H1 (cell line): ENCODE results near the gene THPO. TPM values are rescaled to one million over a fixed set of nuclear protein-coding genes. Genes with fewer than 3 reads are reported as not detected.
A peak's percentile ranks its signal among the peaks of the same experiment; 100 is the strongest.

Experiments used
- CTCF ChIA-PET: fragments of 300-600 bp; sonication (Branson Sonifier 250); formaldehyde crosslinking; loops from one replicate; lab custom pipeline; 2021; ENCODE audit not compliant: partially characterized antibody; lab: Charles Lee
- POLR2A ChIA-PET: fragments of 300-600 bp; sonication (Branson Sonifier 250); formaldehyde crosslinking; loops from one replicate; lab custom pipeline; 2021; ENCODE audit warnings: inconsistent platforms; ENCODE audit not compliant: partially characterized antibody; lab: Charles Lee
- DNase-seq, 2 experiments: peaks; one replicate each; pipeline versions ENCODE4 v3.0.0 to v3.0.0-alpha.2; 2010 to 2022; ENCODE audit warnings: low spot score in 2 of 2, low read depth in 1 of 2, mixed read lengths in 1 of 2
- FAIRE-seq: peaks from 2 replicates; lab custom pipeline; 2011; peaks lifted over from hg19 to GRCh38; lab: Jason Lieb, UNC
- H2AFZ ChIP-seq: 2 replicates; pipeline ENCODE4 v1.8.1; 2012; ENCODE audit warnings: low read length, inconsistent platforms
- H2AK5ac ChIP-seq: 2 replicates; pipeline ENCODE4 v1.6.1; 2013; ENCODE audit warnings: low read depth, low read length
- H2BK120ac ChIP-seq: replicated peaks from 2 replicates; pipeline ENCODE3; 2013; ENCODE audit warnings: low read depth, low read length, inconsistent platforms
- H2BK12ac ChIP-seq: 2 replicates; pipeline ENCODE4 v1.6.1; 2013; ENCODE audit warnings: low read depth, low read length
- H2BK15ac ChIP-seq: 2 replicates; pipeline ENCODE4 v1.6.1; 2013; ENCODE audit warnings: low read length
- H2BK20ac ChIP-seq: 2 replicates; pipeline ENCODE4 v1.6.1; 2013; ENCODE audit warnings: low read length
- H2BK5ac ChIP-seq: 2 replicates; pipeline ENCODE4 v1.6.1; 2013; ENCODE audit warnings: low read depth, low read length
- H3K14ac ChIP-seq: 2 replicates; pipeline ENCODE4 v1.6.1; 2013; ENCODE audit warnings: inconsistent platforms; ENCODE audit not compliant: insufficient read length
- H3K18ac ChIP-seq: 2 replicates; pipeline ENCODE4 v1.6.1; 2013; ENCODE audit warnings: low read length; ENCODE audit errors: extremely low read depth
- H3K23ac ChIP-seq: 2 replicates; pipeline ENCODE4 v1.6.1; 2013; ENCODE audit warnings: inconsistent platforms; ENCODE audit not compliant: insufficient read length
- H3K23me2 ChIP-seq: 2 replicates; pipeline ENCODE4 v1.6.1; 2013; ENCODE audit warnings: low read depth, low read length
- H3K27ac ChIP-seq: 2 replicates; pipeline ENCODE4 v1.6.1; 2011; ENCODE audit warnings: low read depth, low read length, inconsistent platforms
- H3K27me3 ChIP-seq, 4 experiments: replicated peaks in 1 of 4; 1 replicate in 1 of 4; 2 replicates in 3 of 4; pipeline versions ENCODE4 v1.6.1 to v1.8.1; 2011 to 2013; ENCODE audit warnings: low read length in 3 of 4, mild to moderate bottlenecking in 3 of 4, inconsistent platforms in 2 of 4, mixed read lengths in 2 of 4, moderate library complexity in 1 of 4; ENCODE audit not compliant: control insufficient read depth in 3 of 4, insufficient read depth in 3 of 4; ENCODE audit errors: extremely low read depth in 1 of 4
- H3K36me3 ChIP-seq, 4 experiments: 2 replicates each; pipeline versions ENCODE4 v1.6.1 to v1.8.1; 2011 to 2013; ENCODE audit warnings: mild to moderate bottlenecking in 4 of 4, low read length in 3 of 4, moderate library complexity in 2 of 4, control low read depth in 1 of 4, inconsistent platforms in 1 of 4; ENCODE audit not compliant: insufficient read depth in 4 of 4, control insufficient read depth in 2 of 4
- H3K4ac ChIP-seq: replicated peaks from 2 replicates; pipeline ENCODE3; 2013; ENCODE audit warnings: low read length, low read depth, mixed read lengths, inconsistent platforms; ENCODE audit not compliant: insufficient read length
- H3K4me1 ChIP-seq, 4 experiments: replicated peaks in 1 of 4; 1 replicate in 1 of 4; 2 replicates in 3 of 4; pipeline versions ENCODE4 v1.6.1 to v1.8.1; 2011 to 2013; ENCODE audit warnings: low read length in 3 of 4, inconsistent platforms in 2 of 4, mixed read lengths in 1 of 4; ENCODE audit not compliant: insufficient read depth in 4 of 4, control insufficient read depth in 3 of 4
- H3K4me2 ChIP-seq, 2 experiments: 2 replicates each; pipeline versions ENCODE4 v1.6.1 to v1.8.1; 2011 to 2013; ENCODE audit warnings: low read depth in 2 of 2, low read length in 2 of 2, control low read depth in 1 of 2, inconsistent platforms in 1 of 2, mild to moderate bottlenecking in 1 of 2; ENCODE audit not compliant: insufficient read depth in 1 of 2
- H3K4me3 ChIP-seq, 4 experiments: fragments of 200-600, 300-600 bp in 1 of 4; sonication (generic), shearing (Covaris generic), sonication (Bioruptor Twin) in 1 of 4; 2 replicates each; pipeline versions ENCODE4 v1.5.1 to v1.8.1; 2011 to 2016; ENCODE audit warnings: low read length in 4 of 4, low read depth in 3 of 4, control low read depth in 2 of 4, inconsistent platforms in 2 of 4, mild to moderate bottlenecking in 2 of 4, mixed read lengths in 1 of 4, moderate library complexity in 1 of 4; ENCODE audit not compliant: insufficient read depth in 2 of 4; ENCODE audit errors: extremely low read depth in 1 of 4
- H3K56ac ChIP-seq: replicated peaks from 2 replicates; pipeline ENCODE3; 2013; ENCODE audit warnings: low read depth, mild to moderate bottlenecking, mixed read lengths, low read length, inconsistent platforms; ENCODE audit not compliant: insufficient read length
- H3K79me1 ChIP-seq: 2 replicates; pipeline ENCODE4 v1.6.1; 2013; ENCODE audit warnings: low read depth, low read length, control low read depth
- H3K79me2 ChIP-seq, 2 experiments: 2 replicates each; pipeline versions ENCODE4 v1.6.1 to v1.8.1; 2012 to 2013; ENCODE audit warnings: low read length in 2 of 2, mild to moderate bottlenecking in 2 of 2, inconsistent platforms in 1 of 2; ENCODE audit not compliant: insufficient read depth in 2 of 2, control insufficient read depth in 1 of 2
- H3K9ac ChIP-seq, 4 experiments: replicated peaks in 1 of 4; 1 replicate in 1 of 4; 2 replicates in 3 of 4; pipeline versions ENCODE4 v1.6.1 to v1.8.1; 2011 to 2013; ENCODE audit warnings: low read depth in 3 of 4, low read length in 3 of 4, control low read depth in 2 of 4, mild to moderate bottlenecking in 2 of 4, moderate library complexity in 2 of 4, inconsistent platforms in 1 of 4; ENCODE audit errors: extremely low read depth in 1 of 4
- H3K9me3 ChIP-seq, 2 experiments: 2 replicates each; pipeline versions ENCODE4 v1.6.1 to v1.8.1; 2012 to 2013; ENCODE audit warnings: mild to moderate bottlenecking in 2 of 2, moderate library complexity in 2 of 2, control low read depth in 1 of 2, inconsistent platforms in 1 of 2, low read depth in 1 of 2, low read length in 1 of 2, mixed read lengths in 1 of 2; ENCODE audit not compliant: insufficient read depth in 2 of 2
- H4K20me1 ChIP-seq, 2 experiments: replicated peaks in 1 of 2; 2 replicates each; pipeline versions ENCODE3 to v1.8.1; 2011 to 2013; ENCODE audit warnings: inconsistent platforms in 2 of 2, low read length in 2 of 2, mild to moderate bottlenecking in 1 of 2; ENCODE audit not compliant: insufficient read depth in 2 of 2, control insufficient read depth in 1 of 2
- H4K5ac ChIP-seq: 2 replicates; pipeline ENCODE4 v1.6.1; 2013; ENCODE audit warnings: low read length, low read depth, mixed read lengths, inconsistent platforms; ENCODE audit not compliant: insufficient read length
- H4K8ac ChIP-seq: 2 replicates; pipeline ENCODE4 v1.8.0; 2013; ENCODE audit warnings: mild to moderate bottlenecking, moderate library complexity, low read length, inconsistent platforms; ENCODE audit not compliant: insufficient read depth; ENCODE audit errors: extremely low read depth
- H4K91ac ChIP-seq: replicated peaks from 2 replicates; pipeline ENCODE3; 2013; ENCODE audit warnings: low read length, mixed read lengths, inconsistent platforms; ENCODE audit not compliant: insufficient read length
- JUND ChIP-seq: IDR thresholded peaks from 2 replicates; pipeline ENCODE4 v1.6.1; 2011; ENCODE audit warnings: mild to moderate bottlenecking, improper control_type of control experiment, low read length
- SP1 ChIP-seq: IDR thresholded peaks from 2 replicates; pipeline ENCODE4 v1.6.1; 2011; ENCODE audit warnings: low read depth, low read length
- WGBS, 2 experiments: shearing (Covaris generic) in 1 of 2; methylation state at CpG; one replicate each; pipeline versions ENCODE4 v1.1.6 to v1.1.7; 2013 to 2015; ENCODE audit warnings: low lambda C conversion rate in 2 of 2, mixed read lengths in 2 of 2, inconsistent platforms in 1 of 2, low coverage in 1 of 2, missing lambda C conversion rate in 1 of 2; ENCODE audit not compliant: insufficient replicate concordance in 2 of 2, insufficient coverage in 1 of 2, insufficient read length in 1 of 2; ENCODE audit errors: extremely low coverage in 1 of 2, missing lambda C conversion rate in 1 of 2; 5-methylcytosine and 5-hydroxymethylcytosine counted together
- polyA plus RNA-seq, 7 experiments: library from polyadenylated mRNA; depleted of rRNA in 3 of 7; stranded (reverse) in 5 of 7; unstranded in 2 of 7; fragments of >200 nt in 5 of 7; fragments of 200-250 nt in 2 of 7; gene quantifications; 1 replicate in 5 of 7; 2 replicates in 1 of 7; 4 replicates in 1 of 7; pipeline versions ENCODE4 v1.2.1 to v1.2.3, GENCODE V29; 2011 to 2013; ENCODE audit warnings: missing spikeins in 2 of 7, mixed read lengths in 2 of 7
- total RNA-seq: library from RNA; stranded (reverse); fragmentation: NEBNext Ultra II Directional; extraction: Animal tissue kit (Norgen Biotek cat#: 25700); gene quantifications from 2 replicates; pipeline ENCODE4 v1.2.1, GENCODE V29; 2021

The THPO gene
- total and polyA plus RNA-seq, 2 of the 8 experiments (the other 6 are each of a cell fraction or from before 2014, with no cell fraction given), result 0.82 to 1.2 TPM

- Histone ChIP-seq H4K5ac (no peak overlapping the region), H2AK5ac (no peak overlapping the region), H3K4me1 (no peaks in the 10 kb centered on the region), H4K91ac (no peak overlapping the region), H2BK12ac (no peak overlapping the region), H3K14ac (no peak overlapping the region), H2AFZ (no peak overlapping the region), H2BK15ac (peak overlapping the region; percentile 46; the same call in 1 of the 2 replicates), H3K36me3 (no peaks in the 10 kb centered on the region), H2BK20ac (no peak overlapping the region)
- POLR2A ChIA-PET, result interaction anchor here (0.6 kb wide), 1 partner anchor 245 kb away, joined by 4 read pairs; no protein-coding TSS in a partner anchor
- no peak for FAIRE-seq
- no peak for TF ChIP-seq JUND
- TF ChIP-seq SP1, result no peak
- TF ChIP-seq, all 59 proteins: peak for 0
- Histone ChIP-seq H3K23ac (no peak overlapping the region), H3K79me2 (no peaks in the 10 kb centered on the region), H3K27me3 (peaks cover 0 to 2% (median 0%) of the 10 kb centered on the region in 4 experiments; a peak in 1 of 7 replicates), H2BK120ac (no peak overlapping the region), H3K56ac (no peak overlapping the region), H4K20me1 (no peaks in the 10 kb centered on the region), H3K27ac (no peak overlapping the region), H3K79me1 (no peaks in the 10 kb centered on the region), H4K8ac (no peak overlapping the region), H3K23me2 (no peaks in the 10 kb centered on the region), H3K9me3 (no peaks in the 10 kb centered on the region), H3K4me3 (no peak overlapping the region), H3K4me2 (no peak overlapping the region), H3K18ac (no peak overlapping the region), H2BK5ac (no peak overlapping the region), H3K4ac (no peak overlapping the region), H3K9ac (no peak overlapping the region)
- CTCF ChIA-PET, result interaction anchor here (1.0 to 2.5 kb wide), 8 partner anchors 13 to 155 kb away, joined by 3 to 14 read pairs (median 4); partner anchors contain the start of gene EEF1AKMT4
- WGBS, 2 experiments, result 90% methylated on average over 18 of the region's 20 CpGs; no CpG with 5 or more reads in 1 of the 2 experiments
- no peak for DNase-seq
Measured at GRCh38 chr3:184405075-184406030, 27.3 kb upstream of the THPO start.
